SJSA1 (cell line): ENCODE data around the gene KDM4E. TPM values are rescaled to one million over a fixed set of nuclear protein-coding genes. Genes with fewer than 3 reads are reported as not detected.

ENCODE experiments used
- DNase-seq, 2 experiments: peaks; one replicate each; pipeline ENCODE4 v3.0.0-alpha.2; 2015 to 2020; ENCODE audit warnings: low spot score in 2 of 2, low read depth in 1 of 2
- H3K27ac ChIP-seq: fragments of 250-450 bp; sonication (Bioruptor Pico); 2 replicates; pipeline ENCODE4 v1.5.1; 2020; ENCODE audit warnings: mild to moderate bottlenecking, moderate library complexity
- H3K27me3 ChIP-seq: fragments of 250-450 bp; sonication (Bioruptor Pico); replicated peaks from 2 replicates; pipeline ENCODE4 v1.5.1; 2020; ENCODE audit warnings: mild to moderate bottlenecking, moderate library complexity
- H3K36me3 ChIP-seq: fragments of 250-450 bp; sonication (Bioruptor Pico); 2 replicates; pipeline ENCODE4 v1.5.1; 2020; ENCODE audit warnings: mild to moderate bottlenecking
- H3K4me1 ChIP-seq: fragments of 250-450 bp; sonication (Bioruptor Pico); replicated peaks from 2 replicates; pipeline ENCODE4 v1.6.1; 2021; ENCODE audit warnings: mild to moderate bottlenecking
- H3K4me3 ChIP-seq: fragments of 250-450 bp; sonication (Bioruptor Pico); 2 replicates; pipeline ENCODE4 v1.5.1; 2020; ENCODE audit warnings: mild to moderate bottlenecking
- H3K9me3 ChIP-seq: fragments of 250-450 bp; sonication (Bioruptor Pico); replicated peaks from 2 replicates; pipeline ENCODE4 v1.5.1; 2020; ENCODE audit warnings: mild to moderate bottlenecking
- total RNA-seq: library from RNA; depleted of rRNA; stranded (reverse); fragments of >200 nt; shearing (Covaris generic); gene quantifications from 2 replicates; pipeline ENCODE4 v1.2.3, GENCODE V29; 2014; rRNA removed

Gene KDM4E
- total RNA-seq, 1 experiment from 2014 or later, result not detected

DNA sequence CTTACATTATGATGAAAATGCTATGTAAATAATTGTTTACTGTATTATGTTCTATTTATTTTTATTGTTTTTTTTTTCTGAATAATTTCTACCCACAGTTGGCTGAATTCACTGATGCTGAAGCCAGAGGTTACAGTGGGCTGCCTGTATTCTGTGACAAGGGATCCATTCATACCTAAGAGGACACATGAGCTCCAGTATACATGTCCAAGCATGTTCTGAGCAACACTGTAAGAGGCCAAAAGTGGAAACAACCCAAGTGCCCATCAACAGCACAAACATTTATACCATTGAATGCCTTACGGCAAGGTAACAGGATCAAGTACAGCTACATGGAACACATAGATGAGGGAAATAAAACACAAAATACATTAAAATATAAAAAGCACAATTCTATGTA, 40.3 kb downstream of the KDM4E start:
- Histone ChIP-seq H3K4me1 (no peaks in the 10 kb centered on the region), H3K9me3 (no peaks in the 10 kb centered on the region), H3K36me3 (no peaks in the 10 kb centered on the region), H3K4me3 (no peak overlapping the region), H3K27me3 (no peaks in the 10 kb centered on the region), H3K27ac (no peak overlapping the region)
- DNase-seq, result no peak

DNA sequence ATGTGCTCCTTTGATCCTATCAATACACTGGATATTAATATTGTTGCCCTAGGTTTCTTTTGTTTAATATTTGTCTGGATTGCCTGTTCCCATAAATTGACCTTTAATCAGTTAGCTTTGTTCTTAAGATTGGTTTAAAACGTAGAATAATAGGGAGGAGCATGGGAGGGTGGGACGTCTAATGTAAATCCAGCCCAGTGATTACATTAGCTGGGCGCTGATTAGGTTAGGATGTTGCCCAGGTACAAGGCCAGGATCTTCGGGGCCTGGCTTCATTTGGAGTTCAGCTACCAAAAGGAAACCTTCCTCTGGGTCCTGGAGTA, 41.6 kb downstream of the KDM4E start, which contains the start of gene SRSF8:
Gene SRSF8, plus strand, starts transcription at position 204 of the 323 bp plus-strand sequence. CDS start 308 bp downstream, outside the sequence.
- Histone ChIP-seq H3K27me3 (no peaks in the 10 kb centered on the region), H3K4me3 (peak within 1 kb of the TSS; percentile 57), H3K27ac (no peak within 1 kb of the TSS), H3K36me3 (no peaks in the 10 kb centered on the region), H3K9me3 (no peaks in the 10 kb centered on the region), H3K4me1 (no peaks in the 10 kb centered on the region)
- DNase-seq, result no peak

DNA sequence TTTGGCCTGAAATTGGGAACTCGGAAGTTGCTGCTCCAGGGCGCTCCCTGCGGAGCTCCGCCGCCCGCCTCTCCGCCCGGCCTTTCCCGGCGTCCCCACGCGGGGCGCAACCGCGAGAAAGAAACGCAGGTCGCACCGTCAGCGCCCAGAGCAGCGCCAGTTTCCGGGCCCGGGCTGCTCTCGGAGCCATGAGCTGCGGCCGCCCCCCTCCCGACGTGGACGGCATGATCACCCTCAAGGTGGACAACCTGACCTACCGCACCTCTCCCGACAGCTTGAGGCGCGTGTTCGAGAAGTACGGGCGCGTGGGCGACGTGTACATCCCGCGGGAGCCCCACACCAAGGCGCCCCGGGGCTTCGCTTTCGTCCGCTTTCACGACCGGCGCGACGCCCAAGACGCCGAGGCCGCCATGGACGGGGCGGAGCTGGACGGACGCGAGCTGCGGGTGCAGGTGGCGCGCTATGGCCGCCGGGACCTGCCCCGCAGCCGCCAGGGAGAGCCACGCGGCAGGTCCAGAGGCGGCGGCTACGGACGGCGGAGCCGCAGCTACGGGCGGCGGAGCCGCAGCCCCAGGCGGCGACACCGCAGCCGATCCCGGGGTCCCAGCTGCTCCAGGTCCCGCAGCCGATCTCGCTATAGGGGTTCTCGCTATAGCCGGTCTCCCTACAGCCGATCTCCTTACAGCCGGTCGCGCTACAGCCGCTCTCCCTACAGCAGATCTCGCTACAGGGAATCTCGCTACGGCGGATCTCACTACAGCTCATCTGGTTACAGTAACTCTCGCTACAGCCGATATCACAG, 42.2 kb downstream of the KDM4E start:
- DNase-seq, result peak; percentile 54 to 62
- Histone ChIP-seq H3K4me3 (peak overlapping the region; percentile 57), H3K9me3 (no peaks in the 10 kb centered on the region), H3K27me3 (no peaks in the 10 kb centered on the region), H3K27ac (no peak overlapping the region), H3K4me1 (no peaks in the 10 kb centered on the region), H3K36me3 (no peaks in the 10 kb centered on the region)

DNA sequence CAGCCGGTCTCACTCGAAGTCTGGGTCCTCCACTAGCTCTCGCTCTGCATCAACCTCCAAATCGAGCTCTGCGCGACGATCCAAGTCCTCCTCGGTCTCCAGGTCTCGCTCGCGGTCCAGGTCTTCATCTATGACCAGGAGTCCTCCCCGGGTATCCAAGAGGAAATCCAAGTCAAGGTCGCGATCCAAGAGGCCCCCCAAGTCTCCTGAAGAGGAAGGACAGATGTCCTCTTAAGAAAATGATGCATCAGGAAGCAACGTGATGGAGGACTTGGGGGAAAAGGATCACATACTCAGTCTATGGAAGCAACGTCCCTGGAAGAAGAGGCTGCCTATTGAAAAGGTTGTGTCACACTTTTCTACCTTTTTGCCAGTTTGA, 42.8 kb downstream of the KDM4E start:
- no peaks in the 10 kb centered on the region for H3K36me3 ChIP-seq
- H3K27me3 ChIP-seq, result no peaks in the 10 kb centered on the region
- DNase-seq, result no peak
- H3K4me3 ChIP-seq, result peak overlapping the region; percentile 57
- H3K4me1 ChIP-seq, result no peaks in the 10 kb centered on the region
- H3K9me3 ChIP-seq, result no peaks in the 10 kb centered on the region
- no peak overlapping the region for H3K27ac ChIP-seq

DNA sequence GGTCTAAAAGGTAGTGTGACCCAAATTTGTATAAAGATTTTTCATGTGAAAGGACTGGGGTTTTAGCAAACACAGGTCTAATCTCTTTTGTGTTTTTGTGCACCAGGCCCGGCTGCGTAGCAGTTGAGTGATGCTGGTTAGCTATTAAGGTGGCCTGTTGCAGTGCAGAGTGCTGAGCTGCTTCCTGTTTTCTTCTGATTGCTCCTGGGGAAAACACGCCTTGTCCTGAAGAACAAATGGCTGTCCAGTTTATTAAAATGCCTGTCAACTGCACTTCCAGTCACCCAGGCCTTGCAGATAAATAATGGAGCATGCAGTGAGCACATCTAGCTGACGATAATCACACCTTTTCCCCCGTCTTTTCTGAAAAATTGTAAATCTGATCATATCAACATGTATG, 43.5 kb downstream of the KDM4E start:
- H3K27me3 ChIP-seq, result no peaks in the 10 kb centered on the region
- no peaks in the 10 kb centered on the region for H3K36me3 ChIP-seq
- peak; percentile 36 to 60 for DNase-seq
- H3K4me3 ChIP-seq, result peak overlapping the region; percentile 57
- no peak overlapping the region for H3K27ac ChIP-seq
- no peaks in the 10 kb centered on the region for H3K4me1 ChIP-seq
- no peaks in the 10 kb centered on the region for H3K9me3 ChIP-seq

DNA sequence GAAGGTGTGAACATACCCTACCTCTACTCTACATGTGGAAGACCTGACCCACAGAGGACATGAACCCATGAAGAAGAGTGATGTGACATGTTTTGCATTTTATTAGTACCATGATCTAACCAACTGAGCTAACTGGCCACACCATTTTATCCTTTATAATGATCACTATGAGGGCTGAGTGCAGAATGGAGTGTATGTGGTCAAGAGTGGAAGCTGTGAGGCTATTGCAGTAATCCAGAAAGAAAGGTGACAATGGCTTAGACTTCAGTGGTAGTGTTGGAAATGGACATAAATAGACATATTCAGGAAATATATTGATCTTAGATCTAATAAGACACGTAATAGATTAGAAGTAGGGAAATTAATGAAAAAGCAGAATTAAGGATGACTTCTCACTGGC, 45.4 kb downstream of the KDM4E start:
- no peaks in the 10 kb centered on the region for H3K36me3 ChIP-seq
- H3K27me3 ChIP-seq, result no peaks in the 10 kb centered on the region
- H3K9me3 ChIP-seq, result no peaks in the 10 kb centered on the region
- no peaks in the 10 kb centered on the region for H3K4me1 ChIP-seq
- no peak overlapping the region for H3K27ac ChIP-seq
- no peak for DNase-seq
- H3K4me3 ChIP-seq, result no peak overlapping the region

DNA sequence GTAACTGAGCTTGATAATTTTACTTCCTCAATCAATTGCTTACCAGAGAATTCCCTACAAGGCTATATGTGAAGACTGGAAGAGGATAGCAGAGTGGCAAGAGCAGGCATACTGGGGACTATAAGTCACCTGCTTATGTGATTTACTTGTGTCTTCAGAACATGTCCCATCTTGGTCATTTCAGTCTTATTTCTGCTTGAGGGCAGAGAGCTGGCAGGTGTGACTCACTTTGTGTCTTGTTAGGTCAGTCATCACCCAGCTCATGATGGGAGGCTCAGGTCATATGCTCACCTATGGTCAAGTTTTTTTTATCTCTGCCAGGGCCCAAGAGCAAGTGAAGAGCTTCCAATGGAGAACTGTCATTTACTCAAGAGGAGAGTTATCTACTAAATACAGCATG, 47.9 kb downstream of the KDM4E start:
- Histone ChIP-seq H3K4me1 (no peaks in the 10 kb centered on the region), H3K36me3 (no peaks in the 10 kb centered on the region), H3K27me3 (no peaks in the 10 kb centered on the region), H3K27ac (no peak overlapping the region), H3K4me3 (no peak overlapping the region), H3K9me3 (no peaks in the 10 kb centered on the region)
- no peak for DNase-seq

DNA sequence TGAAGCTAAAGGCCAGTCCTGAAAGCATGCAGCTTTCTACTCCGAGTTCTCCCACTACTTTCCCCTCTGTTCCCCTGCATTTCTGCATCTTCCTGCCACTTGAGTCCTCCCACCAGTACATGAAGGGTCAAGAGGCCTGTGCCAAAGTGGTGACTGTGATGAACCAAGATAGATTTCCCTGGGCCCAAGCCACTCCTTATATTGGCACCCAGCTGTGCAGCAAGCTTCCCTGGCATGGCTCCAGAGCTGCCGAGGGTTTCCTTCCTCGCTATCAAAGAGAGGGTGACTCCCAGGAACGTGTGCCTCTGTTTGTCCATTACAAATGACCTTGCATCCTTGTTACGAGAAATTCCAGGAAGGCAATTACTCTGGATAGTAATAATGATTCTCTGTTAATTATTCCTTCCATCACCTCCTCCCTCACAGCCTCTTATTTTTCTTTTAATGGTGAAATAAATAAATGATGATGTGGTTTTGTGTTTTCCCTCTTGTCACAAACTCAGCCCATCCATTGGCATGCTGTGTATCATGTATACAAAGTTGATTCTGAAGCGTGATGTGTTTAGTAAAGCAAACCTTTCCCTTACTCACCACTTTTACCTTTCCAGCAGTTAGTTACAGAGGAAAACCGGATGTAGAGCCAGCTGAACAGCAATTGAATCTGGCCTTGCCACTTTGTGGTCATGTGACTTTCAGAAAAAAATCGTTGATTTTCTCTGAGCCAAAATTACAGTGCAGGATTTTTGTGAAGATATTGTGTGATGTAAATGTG, 49.9 kb downstream of the KDM4E start:
- H3K9me3 ChIP-seq, result no peaks in the 10 kb centered on the region
- no peak for DNase-seq
- H3K4me3 ChIP-seq, result no peak overlapping the region
- no peaks in the 10 kb centered on the region for H3K4me1 ChIP-seq
- H3K27ac ChIP-seq, result no peak overlapping the region
- no peaks in the 10 kb centered on the region for H3K36me3 ChIP-seq
- H3K27me3 ChIP-seq, result no peaks in the 10 kb centered on the region

DNA sequence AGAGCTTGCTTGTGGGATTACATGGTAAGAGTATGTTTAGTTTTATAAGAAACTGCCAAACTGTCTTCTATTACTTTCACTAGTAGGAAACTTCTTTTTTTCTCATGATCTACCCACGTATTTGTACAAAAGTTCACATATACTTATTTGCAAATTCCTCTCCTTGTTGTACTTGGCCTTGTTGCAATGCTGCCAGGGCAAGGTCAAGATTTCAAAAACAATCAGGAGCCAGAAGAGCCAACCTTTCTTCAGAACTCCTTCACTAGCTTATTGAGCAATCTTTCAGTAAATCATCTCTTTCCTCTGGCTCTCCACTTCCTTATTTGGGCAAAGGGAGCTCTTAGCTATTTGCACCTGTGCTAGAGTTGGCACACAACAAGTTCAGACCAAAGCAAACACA, 51.4 kb downstream of the KDM4E start:
- H3K36me3 ChIP-seq, result no peaks in the 10 kb centered on the region
- no peak for DNase-seq
- H3K27ac ChIP-seq, result no peak overlapping the region
- no peaks in the 10 kb centered on the region for H3K4me1 ChIP-seq
- no peaks in the 10 kb centered on the region for H3K27me3 ChIP-seq
- H3K9me3 ChIP-seq, result no peaks in the 10 kb centered on the region
- H3K4me3 ChIP-seq, result no peak overlapping the region

DNA sequence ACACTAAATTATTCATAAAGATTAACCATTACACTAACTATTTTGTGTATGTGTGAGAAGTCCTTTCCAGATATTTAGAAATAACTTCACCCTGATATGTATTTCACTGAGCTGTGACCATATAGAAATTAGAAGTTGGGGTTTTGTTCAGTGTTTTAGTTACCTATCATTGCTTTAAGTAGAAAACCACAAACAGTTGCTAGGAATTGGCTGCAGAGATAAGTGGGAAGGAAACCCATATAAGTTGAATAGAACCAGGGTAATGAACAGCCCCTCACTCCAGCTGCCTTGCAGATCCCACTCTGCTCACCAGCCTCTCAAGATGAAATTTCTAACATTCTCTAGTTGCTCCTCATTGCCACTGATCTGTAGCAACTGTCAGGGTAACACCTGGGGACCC, 51.9 kb downstream of the KDM4E start:
- Histone ChIP-seq H3K4me1 (no peaks in the 10 kb centered on the region), H3K27ac (no peak overlapping the region), H3K36me3 (no peaks in the 10 kb centered on the region), H3K9me3 (no peaks in the 10 kb centered on the region), H3K27me3 (no peaks in the 10 kb centered on the region), H3K4me3 (no peak overlapping the region)
- DNase-seq, result no peak

Other genes starting within 250 kb of the KDM4E start
- gene CWC15, start 51.7 kb upstream of the KDM4E start, total RNA-seq, result 31.3 and 32.9 TPM in 2 replicates
- 0.41 and 1.5 TPM in 2 replicates for gene KDM4D, start 51.5 kb upstream of the KDM4E start, total RNA-seq
- gene KDM4F, start 24.2 kb downstream of the KDM4E start, total RNA-seq, result not detected in 2 replicates
- 1.2 and 5.7 TPM in 2 replicates for gene SRSF8, start 41.7 kb downstream of the KDM4E start, total RNA-seq
- gene ENDOD1, start 64.6 kb downstream of the KDM4E start, total RNA-seq, result 4.1 and 4.3 TPM in 2 replicates
- gene SESN3, start 205.9 kb downstream of the KDM4E start, total RNA-seq, result 0.66 and 1.0 TPM in 2 replicates